GM12892 (cell line): ENCODE results near the gene FAM219A.

Experiments
- POLR2A ChIP-seq: IDR thresholded peaks from 2 replicates; pipeline ENCODE4 v1.6.1; 2011; ENCODE audit warnings: low read depth, low read length, control low read depth
- POLR2AphosphoS5 ChIP-seq: IDR thresholded peaks from 2 replicates; pipeline ENCODE4 v1.6.1; 2011; ENCODE audit warnings: low read depth, low read length, control low read depth

- TF ChIP-seq POLR2AphosphoS5, result no peak
- no peak for TF ChIP-seq POLR2A
Measured at GRCh38 chr9:34446951-34447350, 11.4 kb downstream of the FAM219A start.
